GM18519 (cell line): ENCODE results near the gene AREG.
"Not testable (repeated sequence)": the region's sequence is repeated elsewhere in the genome, so short reads cannot be mapped to it uniquely, and the experiment has no call there.

Experiments used
- ATAC-seq: cut with Tn5 transposase; IDR thresholded peaks from one replicate; pipeline ENCODE4 v1.9.1; 2021; ENCODE audit warnings: mild to moderate bottlenecking, moderate library complexity; ENCODE audit not compliant: unreplicated experiment, low FRiP score

The AREG gene

GRCh38 chr4:74444891-74445642 lies at the start of gene AREG:
Gene AREG (plus strand): TSS chr4:74445136. CDS start chr4:74445346, 210 bp downstream.
- ATAC-seq = peak; percentile 70

GRCh38 chr4:74395633-74396032 lies 49.3 kb upstream of the AREG start:
- no peak for ATAC-seq

- ATAC-seq = no peak
These were observed 47.0 kb upstream of the AREG start for GRCh38 chr4:74397748-74398426.

GRCh38 chr4:74398894-74399589 lies 45.9 kb upstream of the AREG start:
- not testable (repeated sequence) for ATAC-seq

GRCh38 chr4:74400395-74400794 lies 44.5 kb upstream of the AREG start:
- ATAC-seq = no peak

- peak; percentile 85 for ATAC-seq
These were observed 42.1 kb upstream of the AREG start for GRCh38 chr4:74402692-74403456.

- ATAC-seq = no peak
These were observed 37.0 kb upstream of the AREG start for GRCh38 chr4:74407891-74408290.

- ATAC-seq = no peak
These were observed 36.3 kb upstream of the AREG start for GRCh38 chr4:74408639-74409038.

GRCh38 chr4:74410272-74410671 lies 34.7 kb upstream of the AREG start:
- no peak for ATAC-seq

GRCh38 chr4:74412225-74412624 lies 32.7 kb upstream of the AREG start:
- no peak for ATAC-seq

GRCh38 chr4:74413265-74413664 lies 31.7 kb upstream of the AREG start:
- no peak for ATAC-seq

GRCh38 chr4:74414149-74414809 lies 30.7 kb upstream of the AREG start:
- ATAC-seq = no peak

GRCh38 chr4:74415602-74416300 lies 29.2 kb upstream of the AREG start:
- ATAC-seq = no peak

GRCh38 chr4:74418063-74418670 lies 26.8 kb upstream of the AREG start:
- ATAC-seq = no peak

GRCh38 chr4:74420863-74421262 lies 24.1 kb upstream of the AREG start:
- ATAC-seq = no peak

- no peak for ATAC-seq
These were observed 21.8 kb upstream of the AREG start for GRCh38 chr4:74423104-74423503.

- ATAC-seq = no peak
These were observed 20.8 kb upstream of the AREG start for GRCh38 chr4:74424111-74424510.

- ATAC-seq = no peak
These were observed 18.8 kb upstream of the AREG start for GRCh38 chr4:74426101-74426500.

GRCh38 chr4:74428276-74428675 lies 16.7 kb upstream of the AREG start:
- no peak for ATAC-seq
